NCI-H345 (cell line): ENCODE data around the gene A3GALT2.

Source experiments
- DNase-seq: peaks from one replicate; lab custom pipeline; 2025; lab: John Stamatoyannopoulos, UW

A3GALT2 gene

DNA sequence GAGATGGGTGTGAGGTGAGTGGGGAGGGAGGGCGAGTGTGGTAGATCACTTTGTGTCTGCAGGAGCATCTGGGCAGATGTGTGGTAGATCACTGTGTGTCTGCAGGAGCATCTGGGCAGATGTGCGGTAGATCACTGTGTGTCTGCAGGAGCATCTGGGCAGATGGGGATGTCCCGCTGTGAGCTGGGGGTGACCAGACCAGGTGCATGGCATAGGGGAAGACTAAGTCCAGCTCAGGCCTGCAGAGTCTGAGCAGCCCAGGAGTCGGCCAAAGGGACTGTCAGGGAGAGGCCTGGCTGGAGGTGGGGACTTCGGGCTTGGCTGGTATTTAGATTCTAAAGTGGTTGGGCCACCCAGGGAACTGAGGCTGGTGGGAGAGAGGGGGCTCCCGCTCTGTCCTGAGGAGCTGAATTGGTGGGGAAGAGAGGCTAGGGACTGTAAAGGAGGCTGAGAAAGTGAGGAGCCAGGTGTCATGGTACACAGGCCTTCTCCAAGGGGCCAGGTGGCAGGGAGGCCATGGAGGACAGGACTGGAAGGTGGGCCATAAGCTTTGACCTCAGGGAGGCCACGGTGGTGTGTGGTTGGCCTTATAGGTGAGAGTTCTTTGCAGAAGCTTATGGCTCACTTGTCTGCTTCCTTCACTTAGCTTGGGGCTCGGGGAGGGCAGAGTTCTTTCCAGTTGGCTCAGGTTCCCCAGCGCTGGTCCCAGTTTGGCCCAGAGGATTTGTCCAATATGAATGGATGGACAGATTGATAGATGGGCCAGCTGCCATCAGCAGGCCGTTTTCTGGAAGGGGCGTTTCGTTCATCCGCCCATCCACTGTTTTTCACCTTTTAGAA, 49.0 kb downstream of the A3GALT2 start:
- no peak for DNase-seq

- DNase-seq = no peak
Observed at GRCh38 chr1:33270808-33271465, 50.0 kb downstream of the A3GALT2 start.

DNA sequence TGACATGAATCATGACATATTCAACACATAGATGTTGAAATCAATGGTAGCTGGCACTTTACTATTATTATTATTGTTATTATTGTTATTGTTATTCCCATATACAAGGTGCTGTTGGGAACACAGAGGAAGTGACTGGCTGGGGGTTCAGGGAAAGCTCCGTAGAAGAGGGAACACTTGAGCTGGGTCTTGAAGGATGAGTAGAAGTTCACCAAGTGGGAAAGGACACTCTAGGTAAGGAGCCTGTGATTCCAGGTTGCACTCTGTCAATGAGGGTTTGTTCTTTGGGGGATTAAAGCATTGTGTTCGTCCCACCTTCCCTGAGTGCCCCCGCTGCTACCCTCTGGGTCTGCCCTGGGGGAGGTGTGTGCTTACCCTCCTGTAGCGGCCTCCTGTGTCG, 50.5 kb downstream of the A3GALT2 start:
- DNase-seq = no peak

DNA sequence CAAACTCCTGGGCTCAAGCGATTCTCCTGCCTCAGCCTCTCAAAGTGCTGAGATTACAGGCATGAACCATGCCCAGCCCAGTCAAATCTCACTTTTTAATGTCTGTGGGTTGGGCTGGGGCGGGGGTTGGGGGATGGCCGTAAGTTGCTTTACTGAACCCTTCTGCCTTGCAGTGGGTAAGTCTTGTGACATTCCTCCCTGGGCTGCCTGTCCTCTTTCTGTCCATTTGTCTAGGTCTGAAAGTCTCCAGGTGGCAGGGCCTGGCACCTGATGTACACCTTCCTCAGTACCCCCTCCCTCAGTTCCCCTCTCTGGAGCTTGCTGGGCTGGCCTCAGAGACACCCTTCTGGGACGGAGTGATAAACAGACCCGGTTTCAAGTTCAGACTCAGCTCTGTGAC, 51.3 kb downstream of the A3GALT2 start:
- no peak for DNase-seq

GRCh38 chr1:33268927-33269610, 51.8 kb downstream of the A3GALT2 start:
- DNase-seq = no peak

GRCh38 chr1:33268457-33268856, 52.4 kb downstream of the A3GALT2 start:
- DNase-seq = no peak

DNA sequence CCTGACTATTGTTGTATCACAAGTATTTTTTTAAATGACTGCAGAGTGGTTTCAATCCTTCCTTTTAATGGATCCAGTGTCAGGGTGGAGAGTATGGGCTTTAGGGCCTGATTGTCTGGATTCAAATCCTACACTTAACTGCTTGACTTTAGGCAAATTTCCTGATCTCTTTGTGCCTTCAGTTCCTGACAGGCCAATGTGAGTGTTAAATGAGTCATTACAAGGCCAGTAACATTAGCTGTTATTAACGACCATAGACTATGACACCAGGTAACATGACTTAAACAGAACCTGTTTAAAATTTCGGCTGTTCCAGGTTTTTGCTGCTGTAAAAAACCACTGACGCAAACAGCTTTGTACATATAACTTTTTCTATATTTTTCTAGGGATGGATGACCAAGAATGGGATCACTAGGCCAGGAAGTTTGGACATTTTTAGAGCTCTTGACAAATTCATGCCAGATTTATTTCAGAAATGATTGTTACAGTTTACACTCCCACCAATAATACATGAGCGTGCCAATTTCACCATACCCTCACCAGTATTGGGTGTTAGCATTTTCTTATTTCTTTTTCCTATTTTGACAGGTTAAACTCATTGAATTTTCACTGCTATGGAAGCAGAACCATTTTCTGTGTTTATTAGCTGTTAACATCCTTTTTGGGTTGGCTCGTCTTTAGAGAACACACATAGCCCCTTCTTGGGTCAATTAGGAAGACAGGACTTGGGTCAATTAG, 53.3 kb downstream of the A3GALT2 start:
- DNase-seq = no peak

DNA sequence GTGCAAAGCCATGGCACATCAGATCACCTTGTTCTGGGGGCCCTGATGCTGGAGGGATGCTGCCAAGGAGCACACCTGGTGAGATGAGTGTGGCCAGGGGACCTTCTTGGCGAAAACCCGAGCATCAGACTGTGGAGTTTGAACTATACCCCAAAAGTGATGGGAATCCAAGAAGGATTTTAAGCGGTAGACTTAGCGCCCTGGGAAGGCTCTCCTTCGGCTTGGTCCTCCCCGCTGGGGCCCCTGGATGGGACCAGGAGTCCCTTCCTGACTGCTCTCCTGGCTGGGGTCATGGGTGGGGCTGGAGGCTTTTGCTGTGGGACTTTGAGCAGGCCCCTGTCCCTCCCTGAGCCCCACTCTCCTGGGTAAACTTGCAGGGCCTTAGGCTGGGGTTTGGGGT, 54.1 kb downstream of the A3GALT2 start:
- DNase-seq = no peak

- DNase-seq = no peak
Observed at GRCh38 chr1:33265780-33266605, 54.9 kb downstream of the A3GALT2 start.

DNA sequence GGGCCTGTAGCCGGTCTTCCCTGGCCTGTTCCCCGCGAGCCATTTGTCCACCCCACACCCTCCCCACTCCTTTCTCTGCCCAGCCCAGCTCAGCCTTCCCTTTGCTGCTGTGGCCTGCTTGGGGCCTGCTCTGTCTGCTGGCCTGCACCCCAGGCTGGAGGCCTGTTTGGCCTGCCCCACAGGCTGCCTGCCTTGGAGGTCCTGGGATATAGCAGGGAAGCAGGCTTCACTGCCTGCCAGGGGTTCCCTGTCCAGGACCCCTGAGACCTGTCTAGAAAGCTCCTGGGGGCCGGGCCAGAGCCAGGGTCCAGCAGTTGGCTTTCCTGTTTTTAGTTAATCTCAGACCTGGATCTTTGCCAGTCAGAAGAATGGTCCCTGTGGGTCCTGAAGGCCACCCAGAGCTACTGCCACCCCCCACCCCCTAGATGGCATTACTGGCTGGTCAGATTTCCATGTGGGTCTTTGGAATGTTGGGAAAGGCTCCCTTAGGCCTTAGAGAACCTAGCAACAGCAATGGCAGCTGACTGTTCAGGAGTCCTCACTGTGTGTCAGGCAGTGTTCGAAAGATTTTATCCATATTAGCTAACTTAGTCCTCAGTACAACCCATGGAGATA, 56.9 kb downstream of the A3GALT2 start:
- DNase-seq = no peak

- no peak for DNase-seq
Observed at GRCh38 chr1:33261344-33261743, 59.6 kb downstream of the A3GALT2 start.

- DNase-seq = peak; percentile 16
Observed at GRCh38 chr1:33260439-33260838, 60.5 kb downstream of the A3GALT2 start.

GRCh38 chr1:33259879-33260278, 61.0 kb downstream of the A3GALT2 start:
- DNase-seq = no peak

DNA sequence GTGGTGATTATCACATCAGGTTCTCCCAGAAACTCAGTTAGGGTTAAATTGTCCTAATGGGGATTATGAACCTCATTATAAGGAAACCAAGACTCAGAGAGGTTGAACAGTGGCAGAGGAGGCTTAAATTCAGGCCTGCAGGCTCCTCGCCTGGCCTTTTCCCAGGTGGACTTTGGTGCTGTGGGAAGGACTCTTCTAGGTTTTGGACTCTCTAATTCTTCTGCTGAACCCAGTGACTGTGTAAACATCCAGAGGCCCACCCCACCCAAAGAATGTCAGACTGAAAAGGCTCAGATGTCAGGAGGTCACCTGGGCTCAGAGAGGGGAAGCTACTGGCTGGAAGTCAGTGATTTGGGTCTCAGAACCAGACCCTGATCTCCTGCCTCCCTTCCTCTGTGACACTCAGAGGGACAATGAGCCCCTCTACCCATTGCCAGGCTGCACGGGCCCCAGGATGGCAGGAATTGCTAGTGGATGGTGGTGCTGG, 62.1 kb downstream of the A3GALT2 start:
- DNase-seq = no peak

DNA sequence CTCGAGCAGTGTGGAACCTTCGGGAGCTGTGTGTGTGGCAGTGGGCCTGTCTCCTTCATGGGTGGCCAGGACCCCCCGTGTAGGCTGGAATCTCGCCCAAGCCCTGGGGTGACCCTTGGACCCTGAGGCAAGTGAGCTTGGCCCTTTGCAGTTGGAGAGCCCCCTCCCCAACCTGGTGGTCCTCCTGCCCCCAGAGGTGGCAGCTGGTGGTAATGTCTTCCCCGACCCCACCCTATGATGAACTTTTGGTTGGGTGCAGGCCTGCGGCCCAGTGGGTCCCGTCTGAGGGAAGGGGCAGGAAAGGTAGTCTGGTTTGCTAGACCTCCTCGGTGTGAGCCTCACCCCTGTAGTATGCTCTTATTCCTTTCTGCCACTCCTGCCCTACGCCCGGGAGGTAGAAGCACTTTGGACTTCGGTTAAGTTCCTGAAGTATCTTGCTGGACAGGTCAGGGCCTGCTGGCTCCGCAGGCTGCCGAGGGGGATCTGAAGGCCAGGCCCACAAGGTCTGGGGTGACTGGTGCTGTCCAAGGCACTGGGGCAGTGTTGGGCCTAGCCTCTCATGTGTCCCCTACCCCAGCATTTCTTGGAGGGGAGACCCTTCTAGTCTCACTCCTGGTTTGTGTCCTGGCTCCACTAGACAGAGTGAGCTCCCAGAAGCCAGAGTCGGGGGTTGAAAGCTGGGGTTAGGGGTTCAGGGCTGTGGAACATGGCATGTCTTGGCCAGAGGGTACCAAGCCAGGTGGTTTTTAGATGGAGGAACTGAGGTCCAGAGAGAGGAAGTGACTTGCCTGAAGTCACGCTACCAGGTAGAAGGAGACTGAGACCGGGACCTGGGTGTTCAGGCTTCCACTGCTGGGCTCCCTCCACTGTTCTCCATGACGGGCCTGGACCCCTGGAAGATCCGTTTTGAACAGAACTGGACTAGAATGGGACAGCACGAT, 62.9 kb downstream of the A3GALT2 start:
- DNase-seq = no peak

DNA sequence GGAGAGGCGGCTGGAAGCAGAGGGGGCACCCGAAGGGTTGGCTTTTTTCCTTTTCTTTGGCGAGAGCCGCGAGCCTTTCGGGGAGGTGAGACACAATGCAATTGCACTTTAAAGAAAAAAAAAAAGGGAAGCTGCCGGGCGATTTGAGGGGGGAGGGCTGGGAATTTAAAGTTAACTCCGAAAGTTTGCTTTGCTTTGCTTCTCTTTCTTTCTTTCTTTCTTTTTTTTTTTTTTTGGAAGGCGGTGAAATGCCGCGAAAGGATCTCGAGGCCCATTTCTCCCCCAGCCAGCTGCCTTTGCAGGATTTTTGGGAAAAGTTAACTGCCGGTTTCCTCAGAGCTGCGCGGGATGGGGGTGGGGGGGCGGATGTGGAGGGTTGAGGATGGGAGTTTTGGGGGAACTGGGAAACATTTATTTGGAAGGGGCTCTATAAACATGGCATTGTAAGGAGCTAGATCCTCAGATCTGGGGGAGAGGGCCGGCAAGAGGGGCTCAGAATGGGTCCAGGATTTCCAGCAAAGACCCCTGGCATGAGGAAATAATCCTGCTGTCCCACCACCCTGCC, 63.6 kb downstream of the A3GALT2 start:
- DNase-seq = no peak
